GM12892 (cell line): ENCODE results near the gene SLC2A3.

Source experiments
- POLR2A ChIP-seq: IDR thresholded peaks from 2 replicates; pipeline ENCODE4 v1.6.1; 2011; ENCODE audit warnings: low read depth, low read length, control low read depth
- POLR2AphosphoS5 ChIP-seq: IDR thresholded peaks from 2 replicates; pipeline ENCODE4 v1.6.1; 2011; ENCODE audit warnings: low read depth, low read length, control low read depth
- TAF1 ChIP-seq: IDR thresholded peaks from 2 replicates; pipeline ENCODE4 v1.6.1; 2011; ENCODE audit warnings: low read depth, mild to moderate bottlenecking, control low read depth, low read length, borderline replicate concordance

- TF ChIP-seq POLR2AphosphoS5: no peak
- TF ChIP-seq POLR2A: no peak
- no peak for TF ChIP-seq TAF1
These were observed 12.4 kb downstream of the SLC2A3 start for GRCh38 chr12:7923241-7924236.
